Lung (tissue), 16 donors: ENCODE measurements around the gene DECR2. TPM values are rescaled to one million over a fixed set of nuclear protein-coding genes. Genes with fewer than 3 reads are reported as not detected.

Experiments
- ATAC-seq: fragments of 200-7000 bp; cut with Tn5 transposase; one replicate; pipeline ENCODE4 v1.9.1; 2020; ENCODE audit warnings: moderate number of reproducible peaks; ENCODE audit not compliant: insufficient read depth, low FRiP score
- DNase-seq, 3 donors: peaks; one replicate each; pipeline ENCODE4 v3.0.0-alpha.2; 2013 to 2017
- H3K27ac ChIP-seq, 2 donors: one replicate each; pipeline ENCODE4 v1.5.1; 2013; ENCODE audit warnings: mild to moderate bottlenecking in 2 of 2, moderate library complexity in 2 of 2, control low read depth in 1 of 2, inconsistent platforms in 1 of 2, low read depth in 1 of 2, low read length in 1 of 2
- H3K27me3 ChIP-seq, 3 donors: one replicate each; pipeline ENCODE4 v1.5.1; 2013; ENCODE audit warnings: low read length in 2 of 3; ENCODE audit not compliant: control insufficient read depth in 3 of 3, insufficient read depth in 3 of 3
- H3K36me3 ChIP-seq, 4 donors: one replicate each; pipeline ENCODE4 v1.5.1; 2013; ENCODE audit warnings: low read length in 4 of 4, mild to moderate bottlenecking in 1 of 4, moderate library complexity in 1 of 4; ENCODE audit not compliant: control insufficient read depth in 4 of 4, insufficient read depth in 4 of 4
- H3K4me1 ChIP-seq, 5 donors: one replicate each; pipeline ENCODE4 v1.5.1; 2013; ENCODE audit warnings: low read length in 5 of 5, mild to moderate bottlenecking in 2 of 5, moderate library complexity in 1 of 5; ENCODE audit not compliant: control insufficient read depth in 5 of 5, insufficient read depth in 5 of 5
- H3K4me3 ChIP-seq: one replicate; pipeline ENCODE4 v1.5.1; 2013; ENCODE audit warnings: mild to moderate bottlenecking, control low read depth, moderate library complexity
- H3K9ac ChIP-seq, 2 donors: one replicate each; pipeline ENCODE4 v1.5.1; 2013; ENCODE audit warnings: low read length in 2 of 2, control low read depth in 1 of 2; ENCODE audit not compliant: insufficient read depth in 1 of 2
- H3K9me3 ChIP-seq, 4 donors: one replicate each; pipeline ENCODE4 v1.5.1; 2013; ENCODE audit warnings: low read length in 3 of 4, mild to moderate bottlenecking in 1 of 4, moderate library complexity in 1 of 4; ENCODE audit not compliant: control insufficient read depth in 4 of 4, insufficient read depth in 3 of 4
- WGBS, 2 donors: extraction: QIAGEN DNeasy Blood & Tissue Kit; methylation state at CpG; one replicate each; pipeline ENCODE4 v1.1.7; 2013; 5-methylcytosine and 5-hydroxymethylcytosine counted together
- long read RNA-seq, 5 donors: transcript quantifications; one replicate each; lab custom pipeline, GENCODE V29; 2026
- polyA plus RNA-seq, 2 donors: library from polyadenylated mRNA; stranded (reverse); fragments of 200-250 nt; gene quantifications; one replicate each; pipeline ENCODE4 v1.2.1, GENCODE V29; 2013
- total RNA-seq, 2 donors: library from RNA; depleted of rRNA in 1 of 2; stranded (reverse); fragments of >200 nt in 1 of 2; gene quantifications; one replicate each; pipeline ENCODE4 v1.2.1, GENCODE V29; 2014 to 2021
- TF ChIP-seq, protein P1 (sequence below): IDR thresholded peaks from 2 replicates; pipeline ENCODE4 v1.5.1; 2012; ENCODE audit warnings: mild to moderate bottlenecking; ENCODE audit errors: control extremely low read depth, extremely low read depth
- donor health status: control.
- donor health status: control.
- donor health status: Bipolar disorder and iron deficiency.
- donor health status: healthy.
- donor health status: DM: yes; HTN: yes; CAD: no.

DECR2 gene
- total RNA-seq (10 to 100 TPM in 1 of 2 donors, 1 to 10 TPM in 1; 5.2 to 18.3 TPM), polyA plus RNA-seq (10 to 100 TPM; 13.3 to 18.1 TPM)
- long read RNA-seq, donor 1, partial matches to known transcripts, result 0 of 3 reads
- long read RNA-seq, donor 1, other reads (novel, unspliced or antisense), result 0 of 3 reads
- long read RNA-seq, donor 2, partial matches to known transcripts, result 0 of 2 reads
- long read RNA-seq, donor 2, other reads (novel, unspliced or antisense), result 0 of 2 reads
- long read RNA-seq, donor 3, partial matches to known transcripts, result 0 of 1 reads
- long read RNA-seq, donor 3, other reads (novel, unspliced or antisense), result 0 of 1 reads
- long read RNA-seq, donor 4, partial matches to known transcripts, result 0 of 2 reads
- long read RNA-seq, donor 4, other reads (novel, unspliced or antisense), result 0 of 2 reads
- long read RNA-seq, donor 5, transcript DECR2-201 (9 exons, 1,615 nt), result major isoform, 6 of 6 reads
- long read RNA-seq, donor 5, partial matches to known transcripts, result 0 of 6 reads
- long read RNA-seq, donor 5, other reads (novel, unspliced or antisense), result 0 of 6 reads

- DNase-seq, result peak; percentile 95 to 98 (median 95)
- H3K4me3 ChIP-seq, result peak within 1 kb of the TSS; percentile 76
- H3K4me1 ChIP-seq, result peaks cover 0 to 9% (median 0%) of the 10 kb centered on the region in 5 donors
- peak within 1 kb of the TSS; percentile 96 to 98 for H3K27ac ChIP-seq
- ATAC-seq, result peak; percentile 92
- TF ChIP-seq, protein P1, sequence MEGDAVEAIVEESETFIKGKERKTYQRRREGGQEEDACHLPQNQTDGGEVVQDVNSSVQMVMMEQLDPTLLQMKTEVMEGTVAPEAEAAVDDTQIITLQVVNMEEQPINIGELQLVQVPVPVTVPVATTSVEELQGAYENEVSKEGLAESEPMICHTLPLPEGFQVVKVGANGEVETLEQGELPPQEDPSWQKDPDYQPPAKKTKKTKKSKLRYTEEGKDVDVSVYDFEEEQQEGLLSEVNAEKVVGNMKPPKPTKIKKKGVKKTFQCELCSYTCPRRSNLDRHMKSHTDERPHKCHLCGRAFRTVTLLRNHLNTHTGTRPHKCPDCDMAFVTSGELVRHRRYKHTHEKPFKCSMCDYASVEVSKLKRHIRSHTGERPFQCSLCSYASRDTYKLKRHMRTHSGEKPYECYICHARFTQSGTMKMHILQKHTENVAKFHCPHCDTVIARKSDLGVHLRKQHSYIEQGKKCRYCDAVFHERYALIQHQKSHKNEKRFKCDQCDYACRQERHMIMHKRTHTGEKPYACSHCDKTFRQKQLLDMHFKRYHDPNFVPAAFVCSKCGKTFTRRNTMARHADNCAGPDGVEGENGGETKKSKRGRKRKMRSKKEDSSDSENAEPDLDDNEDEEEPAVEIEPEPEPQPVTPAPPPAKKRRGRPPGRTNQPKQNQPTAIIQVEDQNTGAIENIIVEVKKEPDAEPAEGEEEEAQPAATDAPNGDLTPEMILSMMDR, result peak; percentile 36
- 0 to 1% methylated on average over 66 to 91 of the region's 91 CpGs for WGBS, 2 donors
- H3K36me3 ChIP-seq, result peaks cover 0 to 8% (median 0%) of the 10 kb centered on the region in 4 donors
- H3K9me3 ChIP-seq, result no peaks in the 10 kb centered on the region
- H3K27me3 ChIP-seq, result no peaks in the 10 kb centered on the region
- peak within 1 kb of the TSS in 1 of 2 donors; percentile 61 for H3K9ac ChIP-seq
Observed at GRCh38 chr16:401468-402348, at the start of gene DECR2. Gene DECR2 (plus strand): TSS chr16:401885. CDS start chr16:401964, 79 bp downstream.

- H3K4me1 ChIP-seq, result peaks cover 0 to 7% (median 0%) of the 10 kb centered on the region in 5 donors
- H3K27me3 ChIP-seq, result no peaks in the 10 kb centered on the region
- H3K9me3 ChIP-seq, result no peaks in the 10 kb centered on the region
- H3K4me3 ChIP-seq, result peak within 1 kb of the TSS; percentile 64
- ATAC-seq, result peak; percentile 95
- H3K36me3 ChIP-seq, result peaks cover 0 to 11% (median 0%) of the 10 kb centered on the region in 4 donors
- peak; percentile 97 to 99 (median 97) for DNase-seq
- 2 to 3% methylated on average over 89 to 113 of the region's 113 CpGs for WGBS, 2 donors
- H3K9ac ChIP-seq, result peak within 1 kb of the TSS in 1 of 2 donors; percentile 42
- peak within 1 kb of the TSS in 1 of 2 donors; percentile 49 for H3K27ac ChIP-seq
- TF ChIP-seq, protein P1, result peak; percentile 34
Observed at GRCh38 chr16:352547-353403, 48.9 kb upstream of the DECR2 start, which contains the start of gene AXIN1. Gene AXIN1 (minus strand): TSS chr16:352723. CDS start chr16:347025, 5,698 bp downstream.
